K562 (cell line): ENCODE data around the gene KLHL22. TPM values are rescaled to one million over a fixed set of nuclear protein-coding genes. Genes with fewer than 3 reads are reported as not detected.

Experiments used
- BRCA1 ChIP-seq, 2 experiments: fragments of 450-650 bp in 1 of 2; sonication (generic) in 1 of 2; formaldehyde crosslinking in 1 of 2; IDR thresholded peaks; 2 replicates each; pipeline versions ENCODE4 v1.5.0 to v1.6.1; 2017 to 2020; ENCODE audit warnings: mild to moderate bottlenecking in 1 of 2, missing genetic modification reagents in 1 of 2
- CREB1 ChIP-seq, 2 experiments: sonication (generic) in 1 of 2; formaldehyde crosslinking in 1 of 2; IDR thresholded peaks; 2 replicates each; pipeline versions ENCODE4 v1.6.1 to v1.8.0; 2012 to 2022; ENCODE audit warnings: inconsistent platforms in 1 of 2, mild to moderate bottlenecking in 1 of 2, missing genetic modification reagents in 1 of 2, moderate library complexity in 1 of 2
- HIVEP1 ChIP-seq: fragments of 250-450 bp; sonication (Bioruptor Pico); IDR thresholded peaks from 2 replicates; pipeline ENCODE4 v1.4.0; 2020; ENCODE audit warnings: mild to moderate bottlenecking
- ID3 ChIP-seq, 2 experiments: fragments of 250-450 bp in 1 of 2; fragments of 450-650 bp in 1 of 2; sonication (Bioruptor Pico) in 1 of 2; IDR thresholded peaks; 2 replicates each; pipeline versions ENCODE4 v1.6.1 to v1.8.0; 2016 to 2021; ENCODE audit warnings: mild to moderate bottlenecking in 2 of 2, moderate library complexity in 2 of 2, missing compliant biosample characterization in 1 of 2, missing genetic modification characterization in 1 of 2
- MAFF ChIP-seq: IDR thresholded peaks from 2 replicates; pipeline ENCODE4 v1.6.1; 2012; ENCODE audit warnings: low read length, improper control_type of control experiment
- NEUROD1 ChIP-seq: fragments of 150-350 bp; IDR thresholded peaks from 2 replicates; pipeline ENCODE4 v1.6.1; 2014; ENCODE audit warnings: borderline replicate concordance, low read length, low read depth; ENCODE audit not compliant: partially characterized antibody
- NFXL1 ChIP-seq: fragments of 450-650 bp; formaldehyde crosslinking; IDR thresholded peaks from 2 replicates; pipeline ENCODE4 v1.4.0; 2021; ENCODE audit warnings: mild to moderate bottlenecking
- NR3C1 ChIP-seq: sonication (generic); formaldehyde crosslinking; IDR thresholded peaks from 2 replicates; pipeline ENCODE4 v1.8.1; 2022; ENCODE audit warnings: missing genetic modification reagents
- RBM39 ChIP-seq: fragments of 200-400 bp; formaldehyde crosslinking; optimal IDR thresholded peaks from 2 replicates; pipeline ENCODE3; 2018; ENCODE audit warnings: low read depth, low read length
- SETDB1 ChIP-seq: IDR thresholded peaks from one replicate; pipeline ENCODE4 v1.6.1; 2012; ENCODE audit warnings: low read length, control low read depth, inconsistent platforms
- SMARCA5 ChIP-seq: fragments of 450-650 bp; IDR thresholded peaks from 2 replicates; pipeline ENCODE4 v1.6.1; 2016
- ZBED1 ChIP-seq: IDR thresholded peaks from 2 replicates; pipeline ENCODE4 v1.6.1; 2014
- ZNF263 ChIP-seq: sonication (generic); formaldehyde crosslinking; IDR thresholded peaks from 2 replicates; pipeline ENCODE4 v1.8.0; 2022; ENCODE audit warnings: mild to moderate bottlenecking, missing genetic modification reagents, borderline replicate concordance
- polyA plus RNA-seq, 8 experiments: library from polyadenylated mRNA; depleted of rRNA in 4 of 8; stranded (reverse) in 5 of 8; unstranded in 3 of 8; fragments of >200 nt; fragmentation: Nextera tagmentation in 2 of 8; fragmentation: Illumina TruSeq in 1 of 8; extraction: Ambion mirVana in 2 of 8; extraction: Trizol in 1 of 8; gene quantifications; 2 replicates each; pipeline versions ENCODE4 v1.2.1 to v1.2.3, GENCODE V29; 2011 to 2014; ENCODE audit warnings: inconsistent platforms in 1 of 8, missing spikeins in 1 of 8
- total RNA-seq, 7 experiments: library from RNA; depleted of rRNA in 6 of 7; stranded (reverse); fragments of >200 nt in 6 of 7; fragmentation: Illumina TruSeq in 2 of 7; extraction: Trizol in 2 of 7; gene quantifications; 2 replicates each; pipeline versions ENCODE4 v1.2.1 to v1.2.3, GENCODE V29; 2011 to 2021; ENCODE audit warnings: low replicate concordance in 1 of 7

The KLHL22 gene
- total and polyA plus RNA-seq, 9 of the 15 experiments (the other 6 are each of a cell fraction or from before 2014, with no cell fraction given) = 1.3 to 25.6 (median 15.2) TPM

GRCh38 chr22:20537325-20537756 is 41.7 kb upstream of the KLHL22 start (continued):
- no peak for TF ChIP-seq NEUROD1
- 0 out of 2 replicates have a peak, but pooled peaks have one; percentile 32 for TF ChIP-seq NR3C1 (CRISPR knock-in tag)
- TF ChIP-seq NFXL1 (CRISPR knock-in tag) = no peak
- TF ChIP-seq MAFF = no peak
- no peak for TF ChIP-seq BRCA1 (IDR thresholded peaks at IDR 0.05)
- no peak for TF ChIP-seq BRCA1 (CRISPR knock-in tag; IDR thresholded peaks at IDR 0.05)
- TF ChIP-seq ZNF263 (CRISPR knock-in tag) = no peak
- no peak for TF ChIP-seq SMARCA5
- no peak for TF ChIP-seq HIVEP1 (CRISPR knock-in tag)
- no peak for TF ChIP-seq ID3 (CRISPR knock-in tag; IDR thresholded peaks at IDR 0.05)
- no peak for TF ChIP-seq ID3 (tag; IDR thresholded peaks at IDR 0.05)
- TF ChIP-seq CREB1 (IDR thresholded peaks at IDR 0.05) = no peak
- TF ChIP-seq CREB1 (CRISPR knock-in tag; IDR thresholded peaks at IDR 0.05) = peak; percentile 36; the same call in 1 of the 2 replicates
- peak; percentile 41 for TF ChIP-seq SETDB1
- 0 out of 2 replicates have a peak, but pooled peaks have one; percentile 19 for TF ChIP-seq ZBED1
- peak; percentile 69 for TF ChIP-seq RBM39
- TF ChIP-seq, all 486 proteins: peak for 15
